SK-N-SH treated with all-trans-retinoic acid at 6 μM for 48 hours (cell line): ENCODE measurements around the gene SLC35G2.

Source experiments
- BACH2 ChIP-seq: fragments of 250-450 bp; sonication (Bioruptor Pico); IDR thresholded peaks from 2 replicates; pipeline ENCODE4 v1.9.0; 2021; ENCODE audit warnings: mild to moderate bottlenecking, borderline replicate concordance
- RARB ChIP-seq: fragments of 250-450 bp; sonication (Bioruptor Pico); IDR thresholded peaks from 2 replicates; pipeline ENCODE4 v1.8.0; 2021; ENCODE audit warnings: mild to moderate bottlenecking, moderate library complexity
- ZFP3 ChIP-seq: fragments of 250-450 bp; sonication (Bioruptor Pico); IDR thresholded peaks from 2 replicates; pipeline ENCODE4 v1.5.0; 2020; ENCODE audit warnings: mild to moderate bottlenecking, moderate library complexity
- ZNF70 ChIP-seq: fragments of 450-650 bp; formaldehyde crosslinking; IDR thresholded peaks from 2 replicates; pipeline ENCODE4 v1.5.0; 2020; ENCODE audit warnings: mild to moderate bottlenecking, moderate library complexity

DNA sequence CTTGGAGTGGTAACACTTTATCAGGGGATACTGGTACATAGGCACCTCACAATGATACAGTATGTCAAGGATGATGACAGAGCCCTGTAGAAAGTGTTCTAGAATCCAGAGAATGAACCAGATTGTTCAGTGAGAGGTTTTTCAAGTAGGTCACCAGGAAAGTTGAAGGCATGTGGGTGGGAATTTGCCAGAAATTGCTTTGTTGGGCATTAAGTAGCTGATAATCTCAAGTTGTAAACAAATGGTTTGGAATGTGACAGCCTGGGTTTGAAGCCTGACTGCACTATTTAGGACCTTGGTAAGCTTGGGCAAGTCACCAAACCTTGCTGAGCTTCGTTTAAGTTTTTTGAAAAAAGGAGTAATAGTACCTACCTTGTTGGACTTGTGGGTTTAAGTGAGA lies 12.5 kb downstream of the SLC35G2 start:
- TF ChIP-seq ZNF70 (CRISPR knock-in tag) (no peak), RARB (CRISPR knock-in tag) (no peak), ZFP3 (no peak), BACH2 (CRISPR knock-in tag) (no peak)
